GM12891 (cell line): Measurements from ENCODE around the gene RAB3B.
A peak's percentile ranks its signal among the peaks of the same experiment; 100 is the strongest.
"Not testable (repeated sequence)": the region's sequence is repeated elsewhere in the genome, so short reads cannot be mapped to it uniquely, and the experiment has no call there.

ENCODE experiments used
- DNase-seq: peaks from one replicate; pipeline ENCODE4 v3.0.0; 2011; ENCODE audit warnings: low spot score; ENCODE audit not compliant: insufficient read length
- FAIRE-seq: peaks from 2 replicates; lab custom pipeline; 2011; peaks lifted over from hg19 to GRCh38; lab: Jason Lieb, UNC
- PAX5 ChIP-seq: IDR thresholded peaks from 2 replicates; pipeline ENCODE4 v1.6.1; 2011; ENCODE audit warnings: low read length, moderate library complexity, mild to moderate bottlenecking; ENCODE audit not compliant: insufficient read depth, severe bottlenecking
- POLR2A ChIP-seq: IDR thresholded peaks from 2 replicates; pipeline ENCODE4 v1.6.1; 2011; ENCODE audit warnings: low read depth, low read length, control low read depth
- POLR2AphosphoS5 ChIP-seq: IDR thresholded peaks from 2 replicates; pipeline ENCODE4 v1.6.1; 2011; ENCODE audit warnings: low read depth, low read length, control low read depth
- POU2F2 ChIP-seq: IDR thresholded peaks from 2 replicates; pipeline ENCODE4 v1.6.1; 2011; ENCODE audit warnings: low read depth, mild to moderate bottlenecking, control low read depth, low read length, moderate library complexity
- SPI1 ChIP-seq: IDR thresholded peaks from 2 replicates; pipeline ENCODE4 v1.6.1; 2011; ENCODE audit warnings: low read depth, low read length, control low read depth
- TAF1 ChIP-seq: IDR thresholded peaks from 2 replicates; pipeline ENCODE4 v1.6.1; 2011; ENCODE audit warnings: low read depth, low read length, control low read depth

Gene RAB3B

GRCh38 chr1:51910221-51911000, 80.1 kb downstream of the RAB3B start:
- FAIRE-seq (no peak), DNase-seq (no peak)
- TF ChIP-seq TAF1: no peak
- TF ChIP-seq SPI1: no peak
- no peak for TF ChIP-seq PAX5
- no peak for TF ChIP-seq POLR2A
- TF ChIP-seq POU2F2: no peak
- TF ChIP-seq POLR2AphosphoS5: no peak

GRCh38 chr1:51908499-51908898, 82.0 kb downstream of the RAB3B start:
- TF ChIP-seq POLR2AphosphoS5: no peak
- TF ChIP-seq POLR2A: no peak
- no peak for TF ChIP-seq SPI1
- DNase-seq (no peak), FAIRE-seq (no peak)

- TF ChIP-seq SPI1: peak; percentile 59; the same call in 1 of the 2 replicates
- no peak for TF ChIP-seq PAX5
- FAIRE-seq: no peak
- DNase-seq: no peak
These were observed 83.3 kb downstream of the RAB3B start for GRCh38 chr1:51907079-51907702.

- no peak for DNase-seq
- TF ChIP-seq SPI1: no peak
- no peak for TF ChIP-seq POLR2AphosphoS5
- TF ChIP-seq POU2F2: no peak
- TF ChIP-seq POLR2A: no peak
- TF ChIP-seq TAF1: no peak
- no peak for TF ChIP-seq PAX5
- no peak for FAIRE-seq
These were observed 84.0 kb downstream of the RAB3B start for GRCh38 chr1:51906306-51907078.

- DNase-seq: no peak
- FAIRE-seq: no peak
- TF ChIP-seq POU2F2: no peak
- TF ChIP-seq POLR2A: no peak
- no peak for TF ChIP-seq TAF1
- no peak for TF ChIP-seq SPI1
- no peak for TF ChIP-seq PAX5
- TF ChIP-seq POLR2AphosphoS5: no peak
These were observed 88.0 kb downstream of the RAB3B start for GRCh38 chr1:51902456-51902855.

- no peak for DNase-seq
- no peak for TF ChIP-seq POLR2A
- TF ChIP-seq PAX5: no peak
- no peak for TF ChIP-seq POU2F2
- no peak for TF ChIP-seq POLR2AphosphoS5
- TF ChIP-seq SPI1: no peak
- TF ChIP-seq TAF1: no peak
- no peak for FAIRE-seq
These were observed 89.3 kb downstream of the RAB3B start for GRCh38 chr1:51901151-51901550.

- FAIRE-seq (no peak), DNase-seq (no peak)
- TF ChIP-seq POLR2A (no peak), PAX5 (no peak), TAF1 (no peak), SPI1 (no peak), POLR2AphosphoS5 (no peak), POU2F2 (no peak)
These were observed 91.5 kb downstream of the RAB3B start for GRCh38 chr1:51899022-51899421.

GRCh38 chr1:51898090-51898734, 92.3 kb downstream of the RAB3B start:
- TF ChIP-seq PAX5 (no peak), TAF1 (no peak), POLR2A (no peak), POLR2AphosphoS5 (no peak), POU2F2 (no peak)
- FAIRE-seq (no peak), DNase-seq (no peak)

- DNase-seq: no peak
- no peak for FAIRE-seq
- TF ChIP-seq POLR2A: no peak
- TF ChIP-seq PAX5: no peak
- TF ChIP-seq SPI1: no peak
- no peak for TF ChIP-seq POU2F2
- TF ChIP-seq POLR2AphosphoS5: no peak
- TF ChIP-seq TAF1: no peak
These were observed 92.8 kb downstream of the RAB3B start for GRCh38 chr1:51897699-51898031.

GRCh38 chr1:51894748-51895147, 95.8 kb downstream of the RAB3B start:
- not testable (repeated sequence) for DNase-seq, FAIRE-seq
